ENCODE data around the gene AGO1.

DNA sequence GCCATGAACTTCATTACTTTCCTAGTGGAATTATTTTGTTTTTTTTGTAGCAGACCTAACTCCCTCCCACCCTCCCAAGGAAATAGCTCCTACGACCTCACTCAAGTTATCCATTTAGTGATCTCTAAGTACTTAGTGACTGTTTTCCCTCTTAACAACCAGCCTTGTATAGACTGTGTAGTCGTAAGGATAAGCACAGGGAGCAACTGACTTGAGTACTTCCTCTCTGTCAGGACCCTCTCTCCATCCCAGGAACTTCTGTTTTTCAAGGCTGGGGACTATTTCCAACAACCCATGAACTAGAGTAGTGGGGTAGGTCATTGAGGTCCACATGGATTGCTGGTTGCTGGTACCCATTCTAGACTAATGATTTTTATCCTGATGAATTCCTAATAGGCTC lies 1.9 kb downstream of the AGO1 start:
- TF ChIP-seq, protein P1, sequence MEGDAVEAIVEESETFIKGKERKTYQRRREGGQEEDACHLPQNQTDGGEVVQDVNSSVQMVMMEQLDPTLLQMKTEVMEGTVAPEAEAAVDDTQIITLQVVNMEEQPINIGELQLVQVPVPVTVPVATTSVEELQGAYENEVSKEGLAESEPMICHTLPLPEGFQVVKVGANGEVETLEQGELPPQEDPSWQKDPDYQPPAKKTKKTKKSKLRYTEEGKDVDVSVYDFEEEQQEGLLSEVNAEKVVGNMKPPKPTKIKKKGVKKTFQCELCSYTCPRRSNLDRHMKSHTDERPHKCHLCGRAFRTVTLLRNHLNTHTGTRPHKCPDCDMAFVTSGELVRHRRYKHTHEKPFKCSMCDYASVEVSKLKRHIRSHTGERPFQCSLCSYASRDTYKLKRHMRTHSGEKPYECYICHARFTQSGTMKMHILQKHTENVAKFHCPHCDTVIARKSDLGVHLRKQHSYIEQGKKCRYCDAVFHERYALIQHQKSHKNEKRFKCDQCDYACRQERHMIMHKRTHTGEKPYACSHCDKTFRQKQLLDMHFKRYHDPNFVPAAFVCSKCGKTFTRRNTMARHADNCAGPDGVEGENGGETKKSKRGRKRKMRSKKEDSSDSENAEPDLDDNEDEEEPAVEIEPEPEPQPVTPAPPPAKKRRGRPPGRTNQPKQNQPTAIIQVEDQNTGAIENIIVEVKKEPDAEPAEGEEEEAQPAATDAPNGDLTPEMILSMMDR (IDR thresholded peaks at IDR 0.05): no peak
- no peak for TF ChIP-seq EP300 (IDR thresholded peaks at IDR 0.05)
